ENCODE results near the gene ACSL4.

ACSL4 gene

GRCh38 chrX:109596015-109596414 lies 137.0 kb downstream of the ACSL4 start:
- no peak for DNase-seq (ENCODE audit: low spot score)
